SU-DHL-6 (cell line): ENCODE data around the gene MARCHF11.

Experiments used
- CTCF ChIP-seq: fragments of 200-600 bp; sonication (generic); IDR thresholded peaks from one replicate; pipeline ENCODE4 v1.5.1; 2017; ENCODE audit warnings: antibody characterized with exemption, mild to moderate bottlenecking, low read length, moderate library complexity; ENCODE audit not compliant: insufficient read depth, poor library complexity, severe bottlenecking
- EZH2phosphoT487 ChIP-seq: fragments of 200-600 bp; sonication (generic), shearing (Covaris generic); conservative IDR thresholded peaks from 2 replicates; pipeline ENCODE4 v1.6.1; 2018; ENCODE audit warnings: mild to moderate bottlenecking, antibody characterized with exemption, low read length, moderate library complexity, mixed read lengths

GRCh38 chr5:16147179-16147900 is 32.3 kb downstream of the MARCHF11 start:
- TF ChIP-seq CTCF = no peak
- no peak for TF ChIP-seq EZH2phosphoT487
